Measurements from ENCODE around the gene HARBI1.

Gene HARBI1

GRCh38 chr11:46600194-46600960 is 16.6 kb downstream of the HARBI1 start:
- POLR2A ChIA-PET: interaction anchor here (0.6 kb wide), 1 partner anchor 9 kb away, joined by 3 read pairs; no protein-coding TSS in a partner anchor
- DNase-seq: no peak
- CTCF ChIA-PET: interaction anchor here (0.6 to 1.9 kb wide), 3 partner anchors 12 to 63 kb away, joined by 3 to 9 read pairs (median 3); partner anchors contain the start of gene ATG13
- H3K4me1 ChIP-seq (ENCODE audit: control extremely low read depth in 1 of 4, control insufficient read depth in 4 of 4, insufficient read depth in 4 of 4, low read length in 3 of 4): no peaks in the 10 kb centered on the region
- peaks cover 0 to 4% (median 2%) of the 10 kb centered on the region in 4 experiments for H3K36me3 ChIP-seq (ENCODE audit: control insufficient read depth in 4 of 4, insufficient read depth in 4 of 4, low read length in 3 of 4)
- 100% methylated on average over 1 of the region's 3 CpGs for WGBS (ENCODE audit: insufficient coverage)
- H3K9me3 ChIP-seq (ENCODE audit: control extremely low read depth in 1 of 5, control insufficient read depth in 4 of 5, insufficient read depth in 2 of 5, low read depth in 1 of 5, low read length in 4 of 5): no peaks in the 10 kb centered on the region
- H3K4me3 ChIP-seq (ENCODE audit: control insufficient read depth in 1 of 7, extremely low read depth in 1 of 7, insufficient read depth in 4 of 7, low read depth in 2 of 7, low read length in 6 of 7): no peak overlapping the region
- H3K27me3 ChIP-seq (replicated peaks in 2 of 5; ENCODE audit: control insufficient read depth in 4 of 5, insufficient read depth in 5 of 5, low read length in 4 of 5): no peaks in the 10 kb centered on the region
- H3K27ac ChIP-seq (ENCODE audit: insufficient read depth in 1 of 2, low read depth in 1 of 2, low read length in 2 of 2, poor library complexity in 1 of 2, severe bottlenecking in 2 of 2): no peak overlapping the region

DNA sequence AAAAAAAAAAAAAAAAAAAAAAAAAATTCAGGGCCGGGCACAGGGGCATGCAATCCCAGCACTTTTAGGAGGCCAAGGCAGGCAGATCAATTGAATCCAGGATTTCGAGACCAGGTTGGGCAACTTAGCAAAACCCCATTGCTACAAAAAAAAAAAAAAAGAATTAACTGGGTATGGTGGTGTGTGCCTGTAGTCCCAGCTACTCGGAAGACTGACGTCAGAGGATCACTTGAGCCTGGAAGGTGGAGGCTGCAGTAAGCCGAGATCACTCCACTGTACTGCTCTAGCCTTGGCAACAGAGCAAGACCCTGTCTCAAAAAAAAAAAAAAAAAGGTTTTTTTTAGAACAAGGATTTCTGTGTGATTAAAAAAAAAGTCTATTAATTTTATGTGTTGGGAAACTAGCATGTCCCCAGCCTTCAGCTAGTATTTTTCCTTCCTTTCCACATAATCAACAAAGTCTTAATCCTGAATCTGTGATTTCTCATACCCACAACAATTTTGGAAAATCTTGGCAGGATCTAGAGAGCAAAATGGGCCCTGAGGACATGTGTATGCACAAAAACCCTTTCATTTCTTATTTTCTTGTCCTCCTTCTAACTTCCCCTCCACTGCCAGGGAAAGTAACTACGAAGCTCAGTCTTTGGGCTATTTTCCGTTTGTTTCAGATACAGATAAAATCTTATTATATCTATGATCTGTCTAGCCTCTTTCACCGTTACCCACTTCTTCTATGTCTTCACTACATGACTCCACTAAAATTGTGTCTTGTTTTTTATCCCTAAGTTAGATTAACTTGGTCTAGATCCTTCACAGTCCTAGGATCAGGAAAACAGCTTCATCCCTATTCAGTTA is 17.5 kb downstream of the HARBI1 start:
- ChIA-PET POLR2A (interaction anchor here (0.6 kb wide), 1 partner anchor 10 kb away, joined by 3 read pairs; no protein-coding TSS in a partner anchor), CTCF (interaction anchor here (0.6 to 1.9 kb wide), 4 partner anchors 12 to 74 kb away, joined by 3 to 9 read pairs (median 3); partner anchors contain the start of gene ATG13)
- DNase-seq: no peak
- peaks cover 0 to 4% (median 2%) of the 10 kb centered on the region in 4 experiments for H3K36me3 ChIP-seq (ENCODE audit: control insufficient read depth in 4 of 4, insufficient read depth in 4 of 4, low read length in 3 of 4)
- no peak overlapping the region for H3K4me3 ChIP-seq (ENCODE audit: control insufficient read depth in 1 of 7, extremely low read depth in 1 of 7, insufficient read depth in 4 of 7, low read depth in 2 of 7, low read length in 6 of 7)
- no peaks in the 10 kb centered on the region for H3K27me3 ChIP-seq (replicated peaks in 2 of 5; ENCODE audit: control insufficient read depth in 4 of 5, insufficient read depth in 5 of 5, low read length in 4 of 5)
- WGBS (ENCODE audit: insufficient coverage): 83% methylated on average over 1 of the region's 8 CpGs
- no peaks in the 10 kb centered on the region for H3K9me3 ChIP-seq (ENCODE audit: control extremely low read depth in 1 of 5, control insufficient read depth in 4 of 5, insufficient read depth in 2 of 5, low read depth in 1 of 5, low read length in 4 of 5)
- H3K27ac ChIP-seq (ENCODE audit: insufficient read depth in 1 of 2, low read depth in 1 of 2, low read length in 2 of 2, poor library complexity in 1 of 2, severe bottlenecking in 2 of 2): no peak overlapping the region
- peaks cover 0 to under 1% (median 0%) of the 10 kb centered on the region in 4 experiments for H3K4me1 ChIP-seq (ENCODE audit: control extremely low read depth in 1 of 4, control insufficient read depth in 4 of 4, insufficient read depth in 4 of 4, low read length in 3 of 4)

- Histone ChIP-seq H3K36me3 (ENCODE audit: control insufficient read depth in 4 of 4, insufficient read depth in 4 of 4, low read length in 3 of 4) (no peaks in the 10 kb centered on the region), H3K27me3 (replicated peaks in 2 of 5; ENCODE audit: control insufficient read depth in 4 of 5, insufficient read depth in 5 of 5, low read length in 4 of 5) (no peaks in the 10 kb centered on the region), H3K9me3 (ENCODE audit: control extremely low read depth in 1 of 5, control insufficient read depth in 4 of 5, insufficient read depth in 2 of 5, low read depth in 1 of 5, low read length in 4 of 5) (no peaks in the 10 kb centered on the region), H3K4me1 (ENCODE audit: control extremely low read depth in 1 of 4, control insufficient read depth in 4 of 4, insufficient read depth in 4 of 4, low read length in 3 of 4) (peaks cover 3 to 13% (median 11%) of the 10 kb centered on the region in 4 experiments), H3K4me3 (ENCODE audit: control insufficient read depth in 1 of 7, extremely low read depth in 1 of 7, insufficient read depth in 4 of 7, low read depth in 2 of 7, low read length in 6 of 7) (no peak overlapping the region), H3K27ac (ENCODE audit: insufficient read depth in 1 of 2, low read depth in 1 of 2, low read length in 2 of 2, poor library complexity in 1 of 2, severe bottlenecking in 2 of 2) (no peak overlapping the region)
- ChIA-PET POLR2A (interaction anchor here (0.6 kb wide), 1 partner anchor 84 kb away, joined by 4 read pairs; no protein-coding TSS in a partner anchor), CTCF (no interaction called here)
- no peak for DNase-seq
- WGBS (ENCODE audit: insufficient coverage): 94% methylated on average over 5 of the region's 6 CpGs
Measured at GRCh38 chr11:46597609-46598219, 19.3 kb downstream of the HARBI1 start.

- CTCF ChIA-PET: no interaction called here
- H3K36me3 ChIP-seq (ENCODE audit: control insufficient read depth in 4 of 4, insufficient read depth in 4 of 4, low read length in 3 of 4): no peaks in the 10 kb centered on the region
- POLR2A ChIA-PET: no interaction called here
- no peak overlapping the region for H3K27ac ChIP-seq (ENCODE audit: insufficient read depth in 1 of 2, low read depth in 1 of 2, low read length in 2 of 2, poor library complexity in 1 of 2, severe bottlenecking in 2 of 2)
- no peaks in the 10 kb centered on the region for H3K9me3 ChIP-seq (ENCODE audit: control extremely low read depth in 1 of 5, control insufficient read depth in 4 of 5, insufficient read depth in 2 of 5, low read depth in 1 of 5, low read length in 4 of 5)
- peaks cover 4 to 19% (median 17%) of the 10 kb centered on the region in 4 experiments for H3K4me1 ChIP-seq (ENCODE audit: control extremely low read depth in 1 of 4, control insufficient read depth in 4 of 4, insufficient read depth in 4 of 4, low read length in 3 of 4)
- H3K4me3 ChIP-seq (ENCODE audit: control insufficient read depth in 1 of 7, extremely low read depth in 1 of 7, insufficient read depth in 4 of 7, low read depth in 2 of 7, low read length in 6 of 7): no peak overlapping the region
- DNase-seq: no peak
- WGBS (ENCODE audit: insufficient coverage): 100% methylated on average over 1 of the region's 1 CpG
- no peaks in the 10 kb centered on the region for H3K27me3 ChIP-seq (replicated peaks in 2 of 5; ENCODE audit: control insufficient read depth in 4 of 5, insufficient read depth in 5 of 5, low read length in 4 of 5)
Measured at GRCh38 chr11:46597155-46597554, 19.9 kb downstream of the HARBI1 start.

- H3K36me3 ChIP-seq (ENCODE audit: control insufficient read depth in 4 of 4, insufficient read depth in 4 of 4, low read length in 3 of 4): no peaks in the 10 kb centered on the region
- no peaks in the 10 kb centered on the region for H3K27me3 ChIP-seq (replicated peaks in 2 of 5; ENCODE audit: control insufficient read depth in 4 of 5, insufficient read depth in 5 of 5, low read length in 4 of 5)
- peaks cover 4 to 29% (median 25%) of the 10 kb centered on the region in 4 experiments for H3K4me1 ChIP-seq (ENCODE audit: control extremely low read depth in 1 of 4, control insufficient read depth in 4 of 4, insufficient read depth in 4 of 4, low read length in 3 of 4)
- no peaks in the 10 kb centered on the region for H3K9me3 ChIP-seq (ENCODE audit: control extremely low read depth in 1 of 5, control insufficient read depth in 4 of 5, insufficient read depth in 2 of 5, low read depth in 1 of 5, low read length in 4 of 5)
- POLR2A ChIA-PET: interaction anchor here (0.7 kb wide), 1 partner anchor 22 kb away, joined by 3 read pairs; no protein-coding TSS in a partner anchor
- DNase-seq: no peak
- CTCF ChIA-PET: interaction anchor here (0.6 to 1.6 kb wide), 3 partner anchors 19 to 24 kb away, joined by 3 to 6 read pairs (median 3); partner anchors contain the start of genes ATG13 and HARBI1
- WGBS (ENCODE audit: insufficient coverage): 100% methylated on average over 4 of the region's 10 CpGs
- peak overlapping the region in 1 of 2 experiments; percentile 89 for H3K27ac ChIP-seq (ENCODE audit: insufficient read depth in 1 of 2, low read depth in 1 of 2, low read length in 2 of 2, poor library complexity in 1 of 2, severe bottlenecking in 2 of 2)
- no peak overlapping the region for H3K4me3 ChIP-seq (ENCODE audit: control insufficient read depth in 1 of 7, extremely low read depth in 1 of 7, insufficient read depth in 4 of 7, low read depth in 2 of 7, low read length in 6 of 7)
Measured at GRCh38 chr11:46594785-46595184, 22.2 kb downstream of the HARBI1 start.

GRCh38 chr11:46594374-46594700 is 22.7 kb downstream of the HARBI1 start:
- no peaks in the 10 kb centered on the region for H3K27me3 ChIP-seq (replicated peaks in 2 of 5; ENCODE audit: control insufficient read depth in 4 of 5, insufficient read depth in 5 of 5, low read length in 4 of 5)
- H3K27ac ChIP-seq (ENCODE audit: insufficient read depth in 1 of 2, low read depth in 1 of 2, low read length in 2 of 2, poor library complexity in 1 of 2, severe bottlenecking in 2 of 2): peak overlapping the region; percentile 64 to 89
- no peaks in the 10 kb centered on the region for H3K9me3 ChIP-seq (ENCODE audit: control extremely low read depth in 1 of 5, control insufficient read depth in 4 of 5, insufficient read depth in 2 of 5, low read depth in 1 of 5, low read length in 4 of 5)
- peaks cover 4 to 32% (median 25%) of the 10 kb centered on the region in 4 experiments for H3K4me1 ChIP-seq (ENCODE audit: control extremely low read depth in 1 of 4, control insufficient read depth in 4 of 4, insufficient read depth in 4 of 4, low read length in 3 of 4)
- ChIA-PET POLR2A (interaction anchor here (0.6 to 1.0 kb wide), 4 partner anchors 22 to 120 kb away, joined by 3 read pairs; partner anchors contain the start of genes ATG13 and HARBI1), CTCF (interaction anchor here (0.6 to 1.6 kb wide), 3 partner anchors 12 to 23 kb away, joined by 3 to 6 read pairs (median 5); partner anchors contain the start of genes ATG13 and HARBI1)
- no peak for DNase-seq
- no peaks in the 10 kb centered on the region for H3K36me3 ChIP-seq (ENCODE audit: control insufficient read depth in 4 of 4, insufficient read depth in 4 of 4, low read length in 3 of 4)
- WGBS (ENCODE audit: insufficient coverage): 59% methylated on average over 3 of the region's 3 CpGs
- H3K4me3 ChIP-seq (ENCODE audit: control insufficient read depth in 1 of 7, extremely low read depth in 1 of 7, insufficient read depth in 4 of 7, low read depth in 2 of 7, low read length in 6 of 7): peak overlapping the region in 6 of 7 experiments; percentile 76 to 93 (median 84)

Data from common myeloid progenitor, CD34-positive (primary cell).